Mesendoderm (in vitro differentiated cells): ENCODE measurements around the gene TSC1.

Experiments used
- DNase-seq: peaks from one replicate; pipeline ENCODE4 v3.0.0; 2013
- H2AK5ac ChIP-seq: 2 replicates; pipeline ENCODE4 v1.6.1; 2013; ENCODE audit warnings: low read length, inconsistent platforms
- H2BK120ac ChIP-seq: 2 replicates; pipeline ENCODE4 v1.6.1; 2013; ENCODE audit warnings: low read depth, mild to moderate bottlenecking, low read length, moderate library complexity, mixed read lengths
- H2BK15ac ChIP-seq: replicated peaks from 2 replicates; pipeline ENCODE4 v1.6.1; 2013; ENCODE audit warnings: low read depth, mild to moderate bottlenecking, moderate library complexity
- H2BK5ac ChIP-seq: 2 replicates; pipeline ENCODE4 v1.6.1; 2013; ENCODE audit warnings: low read length, inconsistent platforms
- H3K18ac ChIP-seq: 2 replicates; pipeline ENCODE4 v1.6.1; 2013; ENCODE audit warnings: mild to moderate bottlenecking, low read length, mixed read lengths
- H3K23ac ChIP-seq: one replicate; pipeline ENCODE4 v1.6.1; 2013; ENCODE audit warnings: low read length
- H3K27ac ChIP-seq: 2 replicates; pipeline ENCODE4 v1.5.1; 2013; ENCODE audit warnings: low read depth, mild to moderate bottlenecking, inconsistent platforms, low read length, moderate library complexity
- H3K27me3 ChIP-seq: 2 replicates; pipeline ENCODE4 v1.6.1; 2013; ENCODE audit warnings: low read length, control low read depth, mild to moderate bottlenecking, inconsistent platforms; ENCODE audit not compliant: insufficient read depth, poor library complexity
- H3K36me3 ChIP-seq: 2 replicates; pipeline ENCODE4 v1.6.1; 2013; ENCODE audit warnings: low read length, inconsistent platforms; ENCODE audit not compliant: control insufficient read depth, insufficient read depth
- H3K4ac ChIP-seq: one replicate; pipeline ENCODE4 v1.6.1; 2013; ENCODE audit warnings: low read depth, mild to moderate bottlenecking, low read length, moderate library complexity
- H3K4me1 ChIP-seq: 2 replicates; pipeline ENCODE4 v1.6.1; 2013; ENCODE audit warnings: low read depth, low read length, inconsistent platforms; ENCODE audit not compliant: control insufficient read depth
- H3K4me2 ChIP-seq: 2 replicates; pipeline ENCODE4 v1.6.1; 2013; ENCODE audit warnings: low read length
- H3K4me3 ChIP-seq: 2 replicates; pipeline ENCODE4 v1.5.1; 2013; ENCODE audit warnings: mild to moderate bottlenecking, low read length
- H3K56ac ChIP-seq: one replicate; pipeline ENCODE4 v1.6.1; 2013; ENCODE audit warnings: low read length
- H3K79me1 ChIP-seq: 2 replicates; pipeline ENCODE4 v1.6.1; 2013; ENCODE audit warnings: low read length, inconsistent platforms
- H3K79me2 ChIP-seq: 2 replicates; pipeline ENCODE4 v1.6.1; 2013; ENCODE audit warnings: mild to moderate bottlenecking, low read length; ENCODE audit not compliant: control insufficient read depth, insufficient read depth
- H3K9ac ChIP-seq: 2 replicates; pipeline ENCODE4 v1.6.1; 2013; ENCODE audit warnings: low read length, inconsistent platforms
- H4K5ac ChIP-seq: one replicate; pipeline ENCODE4 v1.6.1; 2013; ENCODE audit warnings: low read length
- H4K8ac ChIP-seq: one replicate; pipeline ENCODE4 v1.6.1; 2013; ENCODE audit warnings: low read depth, mild to moderate bottlenecking, control low read depth, low read length, moderate library complexity
- WGBS: extraction: QIAGEN DNeasy Blood & Tissue Kit; methylation state at CpG from one replicate; pipeline ENCODE4 v1.1.7; 2013; ENCODE audit warnings: low lambda C conversion rate, missing lambda C conversion rate; ENCODE audit not compliant: insufficient coverage; ENCODE audit errors: extremely low coverage; 5-methylcytosine and 5-hydroxymethylcytosine counted together

TSC1 gene

DNA sequence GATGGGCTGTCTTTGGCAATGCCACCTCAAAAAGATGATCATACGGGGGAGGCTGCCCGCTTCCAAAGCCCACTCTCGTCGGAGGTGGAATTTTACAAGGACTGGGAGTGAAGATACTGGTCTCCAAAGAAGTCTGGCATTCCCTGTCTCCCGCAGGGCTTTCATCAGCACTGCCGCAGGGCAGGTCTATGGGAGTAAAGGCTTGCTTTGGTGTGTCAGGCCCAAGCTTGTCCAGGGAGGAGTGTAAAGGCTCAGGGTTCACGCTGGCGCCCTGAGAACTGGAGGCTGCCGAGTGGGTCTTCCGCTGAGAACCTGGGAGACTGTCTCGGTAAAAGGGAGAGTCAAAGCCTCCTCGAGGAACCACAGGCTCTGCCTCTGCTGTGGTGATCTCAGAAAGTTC lies 38.7 kb downstream of the TSC1 start:
- H3K79me1 ChIP-seq = no peaks in the 10 kb centered on the region
- no peak overlapping the region for H3K23ac ChIP-seq
- H3K27me3 ChIP-seq = no peaks in the 10 kb centered on the region
- no peak overlapping the region for H3K18ac ChIP-seq
- H3K79me2 ChIP-seq = no peaks in the 10 kb centered on the region
- H4K8ac ChIP-seq = no peak overlapping the region
- no peak overlapping the region for H2BK120ac ChIP-seq
- no peak overlapping the region for H4K5ac ChIP-seq
- no peak overlapping the region for H3K9ac ChIP-seq
- H3K4me3 ChIP-seq = no peak overlapping the region
- H3K27ac ChIP-seq = no peak overlapping the region
- WGBS = no CpG with 5 or more reads among the region's 12 CpGs
- no peak for DNase-seq
- no peaks in the 10 kb centered on the region for H3K4me1 ChIP-seq
- H3K36me3 ChIP-seq = peaks cover 2% of the 10 kb centered on the region
- H3K4ac ChIP-seq = no peak overlapping the region
- no peak overlapping the region for H2AK5ac ChIP-seq
- H2BK15ac ChIP-seq = no peak overlapping the region
- no peak overlapping the region for H3K56ac ChIP-seq
- H2BK5ac ChIP-seq = no peak overlapping the region
- no peak overlapping the region for H3K4me2 ChIP-seq

DNA sequence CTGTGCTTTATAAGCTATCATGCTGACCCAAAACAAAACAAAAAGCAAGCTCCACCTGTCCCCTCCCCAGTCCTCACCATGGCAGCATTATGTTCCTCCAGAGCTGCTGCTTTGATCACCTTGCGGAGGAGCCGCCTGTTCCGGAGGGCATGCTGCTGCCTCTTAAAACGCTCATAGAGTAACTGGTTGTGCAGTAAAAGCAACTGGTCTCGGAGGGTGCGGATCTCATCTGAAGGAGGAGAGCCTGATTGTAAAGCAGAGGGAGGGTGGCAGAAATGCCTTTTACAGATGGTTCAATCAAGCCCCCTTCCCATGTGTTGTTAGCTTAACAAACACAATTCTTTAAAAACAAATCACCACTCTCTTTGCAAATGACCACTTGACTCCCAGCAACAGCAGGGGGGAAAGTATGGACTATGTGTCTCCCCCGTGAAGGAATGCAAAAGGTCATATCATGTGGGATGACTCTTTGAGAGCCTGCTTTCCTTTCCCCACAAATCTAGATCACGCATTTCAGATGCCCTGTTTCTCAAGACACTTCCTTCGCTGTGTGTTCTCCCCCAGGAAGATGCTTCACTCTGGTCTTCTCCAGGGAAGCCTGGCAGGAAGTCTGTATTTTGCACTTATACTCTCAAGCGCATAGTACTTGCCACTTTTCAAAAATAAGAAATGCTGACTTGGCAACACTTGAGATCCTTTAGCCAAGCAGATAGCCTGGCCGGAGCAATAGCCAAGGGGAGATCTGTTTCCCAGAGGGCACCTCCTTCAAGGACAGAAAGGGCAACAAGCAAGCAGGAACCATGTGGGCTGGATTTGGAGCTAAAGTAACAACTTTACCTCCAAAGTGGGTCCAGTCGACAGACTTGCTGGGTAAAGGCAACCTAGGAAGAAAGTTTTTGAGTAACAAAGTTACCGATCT lies 40.6 kb downstream of the TSC1 start:
- H3K4me3 ChIP-seq = no peak overlapping the region
- no peak overlapping the region for H4K8ac ChIP-seq
- no peak overlapping the region for H3K4me2 ChIP-seq
- peaks cover 4% of the 10 kb centered on the region for H3K36me3 ChIP-seq
- H3K79me2 ChIP-seq = no peaks in the 10 kb centered on the region
- H4K5ac ChIP-seq = no peak overlapping the region
- no peak overlapping the region for H3K27ac ChIP-seq
- no peaks in the 10 kb centered on the region for H3K27me3 ChIP-seq
- no peak overlapping the region for H2BK5ac ChIP-seq
- H3K4ac ChIP-seq = no peak overlapping the region
- no peak overlapping the region for H2AK5ac ChIP-seq
- H3K56ac ChIP-seq = no peak overlapping the region
- H3K79me1 ChIP-seq = no peaks in the 10 kb centered on the region
- DNase-seq = peak; percentile 39
- no peak overlapping the region for H3K9ac ChIP-seq
- no peak overlapping the region for H2BK120ac ChIP-seq
- H3K18ac ChIP-seq = no peak overlapping the region
- no peak overlapping the region for H3K23ac ChIP-seq
- no peaks in the 10 kb centered on the region for H3K4me1 ChIP-seq
- no CpG with 5 or more reads among the region's 13 CpGs for WGBS
- H2BK15ac ChIP-seq = no peak overlapping the region

DNA sequence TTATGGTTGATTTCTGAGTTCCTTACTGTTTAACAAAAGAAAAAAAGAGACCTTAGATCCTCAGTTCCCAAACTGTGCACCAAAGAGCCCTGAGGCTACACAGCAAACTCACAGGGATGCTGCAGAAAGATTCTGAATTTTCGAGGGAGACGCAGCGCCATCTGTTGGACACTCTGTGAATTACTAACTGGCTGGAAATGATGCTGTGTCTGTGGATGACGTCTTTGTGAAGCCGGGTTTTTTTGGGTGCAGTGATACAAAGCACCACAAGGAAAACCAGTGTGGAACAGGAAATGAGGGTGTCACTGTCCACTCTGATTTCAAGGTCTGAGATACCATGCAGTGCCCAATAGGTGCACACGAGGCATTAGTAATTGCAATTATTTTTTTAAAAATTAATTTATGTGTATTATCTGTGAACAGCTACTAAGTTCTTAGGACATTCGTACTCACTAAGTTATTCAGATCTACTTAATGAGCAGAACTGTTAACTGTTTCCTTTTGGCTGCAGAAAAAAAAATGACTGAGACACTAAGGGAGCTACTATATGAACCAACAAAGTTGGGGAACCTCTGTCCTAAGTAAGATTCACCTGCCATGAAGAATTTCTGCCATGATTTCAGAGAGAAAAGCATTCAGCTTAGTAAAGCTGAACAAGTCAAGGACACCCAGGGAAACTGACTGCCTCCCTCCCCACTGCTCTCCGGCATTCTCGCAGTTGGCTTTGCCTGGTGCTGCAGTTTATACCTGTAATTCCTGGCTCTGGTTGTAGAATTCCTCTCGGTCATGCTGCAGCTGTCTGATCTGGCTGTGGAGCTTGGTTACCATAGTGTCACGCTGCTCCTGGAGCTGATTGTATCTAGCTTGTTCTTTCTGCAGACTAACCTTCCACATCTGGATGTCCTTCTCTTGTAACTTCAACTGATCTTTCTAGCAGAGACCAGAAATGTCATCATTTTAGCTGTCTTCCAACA lies 42.3 kb downstream of the TSC1 start:
- no peak overlapping the region for H2BK120ac ChIP-seq
- H3K27ac ChIP-seq = no peak overlapping the region
- H3K56ac ChIP-seq = no peak overlapping the region
- no peak overlapping the region for H3K4me3 ChIP-seq
- no peak overlapping the region for H3K23ac ChIP-seq
- no peak overlapping the region for H3K9ac ChIP-seq
- H3K4me1 ChIP-seq = no peaks in the 10 kb centered on the region
- peak; percentile 90 for DNase-seq
- H3K36me3 ChIP-seq = peaks cover 4% of the 10 kb centered on the region
- no peak overlapping the region for H3K4me2 ChIP-seq
- H3K27me3 ChIP-seq = no peaks in the 10 kb centered on the region
- H2BK15ac ChIP-seq = no peak overlapping the region
- no peak overlapping the region for H2BK5ac ChIP-seq
- WGBS = no CpG with 5 or more reads among the region's 11 CpGs
- no peak overlapping the region for H4K5ac ChIP-seq
- no peaks in the 10 kb centered on the region for H3K79me1 ChIP-seq
- H3K79me2 ChIP-seq = no peaks in the 10 kb centered on the region
- no peak overlapping the region for H3K4ac ChIP-seq
- no peak overlapping the region for H4K8ac ChIP-seq
- H3K18ac ChIP-seq = no peak overlapping the region
- no peak overlapping the region for H2AK5ac ChIP-seq

DNA sequence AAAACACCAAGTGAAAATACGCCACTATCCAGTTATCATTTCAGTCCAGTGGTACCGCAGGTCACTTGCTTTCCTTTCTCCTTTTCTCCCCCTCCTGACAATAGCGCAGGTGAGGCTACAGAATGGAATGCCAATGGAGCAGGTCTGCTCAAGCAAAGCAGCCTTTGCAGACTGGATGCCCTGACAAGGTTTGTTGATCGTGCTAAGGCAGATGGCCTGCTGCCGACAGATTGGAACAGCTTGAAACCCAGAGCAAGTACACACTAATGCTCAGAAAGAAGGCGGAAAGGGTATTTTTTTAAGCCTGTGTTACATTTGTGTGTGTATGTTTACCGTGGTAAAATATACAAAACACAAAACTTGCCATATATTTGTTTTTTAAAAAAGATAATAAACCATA lies 46.4 kb downstream of the TSC1 start:
- no peak overlapping the region for H3K4me3 ChIP-seq
- H3K56ac ChIP-seq = no peak overlapping the region
- no peak for DNase-seq
- H3K27ac ChIP-seq = no peak overlapping the region
- no peak overlapping the region for H3K23ac ChIP-seq
- no peak overlapping the region for H3K4ac ChIP-seq
- H3K4me2 ChIP-seq = no peak overlapping the region
- peaks cover 10% of the 10 kb centered on the region for H3K36me3 ChIP-seq
- H2BK5ac ChIP-seq = no peak overlapping the region
- H3K79me2 ChIP-seq = no peaks in the 10 kb centered on the region
- H2BK120ac ChIP-seq = no peak overlapping the region
- no peak overlapping the region for H4K8ac ChIP-seq
- H3K18ac ChIP-seq = no peak overlapping the region
- no CpG with 5 or more reads among the region's 7 CpGs for WGBS
- H2AK5ac ChIP-seq = no peak overlapping the region
- no peak overlapping the region for H3K9ac ChIP-seq
- H3K79me1 ChIP-seq = no peaks in the 10 kb centered on the region
- no peak overlapping the region for H4K5ac ChIP-seq
- H3K4me1 ChIP-seq = no peaks in the 10 kb centered on the region
- H2BK15ac ChIP-seq = no peak overlapping the region
- H3K27me3 ChIP-seq = no peaks in the 10 kb centered on the region

DNA sequence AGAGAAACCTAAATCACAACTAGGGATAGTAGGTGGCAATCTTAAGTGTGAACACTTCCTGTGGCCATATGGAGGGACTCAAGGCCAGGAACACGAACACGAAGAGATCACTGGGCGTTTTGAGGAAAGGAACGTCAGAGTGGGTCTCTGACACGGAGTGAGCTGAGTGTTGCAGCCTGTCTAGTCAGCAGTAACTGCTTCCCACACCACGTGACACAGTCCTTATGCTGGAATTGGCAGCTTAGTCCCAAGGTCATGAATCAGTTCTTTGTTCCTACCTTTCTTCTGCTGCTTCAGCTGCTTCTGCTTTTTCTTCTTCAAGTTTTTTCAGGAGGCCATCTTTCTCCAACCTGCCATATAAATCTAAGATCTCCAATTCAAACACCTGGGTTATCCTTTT lies 47.5 kb downstream of the TSC1 start:
- Histone ChIP-seq H3K79me1 (no peaks in the 10 kb centered on the region), H2BK15ac (no peak overlapping the region), H3K56ac (no peak overlapping the region), H3K18ac (no peak overlapping the region), H3K4me3 (no peak overlapping the region), H3K4me2 (no peak overlapping the region), H2BK120ac (no peak overlapping the region), H3K27me3 (no peaks in the 10 kb centered on the region), H3K23ac (no peak overlapping the region), H4K5ac (no peak overlapping the region), H3K27ac (no peak overlapping the region), H3K79me2 (no peaks in the 10 kb centered on the region), H2BK5ac (no peak overlapping the region), H3K4ac (no peak overlapping the region), H3K36me3 (peaks cover 10% of the 10 kb centered on the region), H4K8ac (no peak overlapping the region), H3K4me1 (no peaks in the 10 kb centered on the region), H3K9ac (no peak overlapping the region), H2AK5ac (no peak overlapping the region)
- no CpG with 5 or more reads among the region's 6 CpGs for WGBS
- no peak for DNase-seq
